Esophagus squamous epithelium (tissue), 4 donors: ENCODE data around the gene GAL.

ENCODE experiments used
- CTCF ChIP-seq, 6 experiments: fragments of 450-650 bp in 4 of 6; fragments of 200-600 bp in 2 of 6; sonication (generic) in 2 of 6; IDR thresholded peaks; one replicate each; pipeline ENCODE4 v1.5.1; 2016 to 2019; ENCODE audit warnings: antibody characterized with exemption in 6 of 6, mild to moderate bottlenecking in 4 of 6, moderate library complexity in 4 of 6
- POLR2A ChIP-seq, 4 donors: fragments of 450-650 bp; IDR thresholded peaks; one replicate each; pipeline ENCODE4 v1.6.1; 2017; ENCODE audit warnings: antibody characterized with exemption in 4 of 4, mild to moderate bottlenecking in 4 of 4, moderate library complexity in 3 of 4

GRCh38 chr11:68664906-68665305, 19.4 kb upstream of the GAL start:
- TF ChIP-seq POLR2A (IDR thresholded peaks at IDR 0.05) (no peak), CTCF (IDR thresholded peaks at IDR 0.05) (no peak)
